Activated CD4-positive, CD25-positive, alpha-beta regulatory T cell treated with anti-CD3 and anti-CD28 coated beads, Interleukin-2, amount 50 U/mL, for 24 hours (primary cell): ENCODE measurements around the gene TDO2.
"Not testable (repeated sequence)": the region's sequence is repeated elsewhere in the genome, so short reads cannot be mapped to it uniquely, and the experiment has no call there.

Experiments used
- ATAC-seq, 2 donors: fragments of 150-1000 bp; cut with Tn5 transposase; one replicate each; pipeline ENCODE4 v1.10.0; 2021; ENCODE audit warnings: mild to moderate bottlenecking in 1 of 2, moderate library complexity in 1 of 2

TDO2 gene

DNA sequence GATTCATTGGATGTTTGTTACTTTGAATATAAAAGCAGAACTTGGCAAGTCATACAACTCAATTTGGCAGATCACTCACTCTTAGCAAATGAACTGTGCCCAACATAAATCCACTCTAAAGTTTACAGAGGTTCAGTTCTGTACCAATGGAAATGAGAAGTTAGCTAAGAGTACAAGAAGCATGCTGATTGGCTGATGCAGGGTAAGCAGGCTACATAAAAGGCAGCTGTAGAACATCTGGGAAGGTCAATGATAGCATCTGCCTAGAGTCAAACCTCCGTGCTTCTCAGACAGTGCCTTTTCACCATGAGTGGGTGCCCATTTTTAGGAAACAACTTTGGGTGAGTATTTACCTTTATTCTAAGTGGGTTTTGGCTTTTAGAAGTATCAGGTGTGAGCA lies at the start of gene TDO2:
Gene TDO2 (plus strand): TSS at position 244 of the 400 bp plus-strand sequence. CDS start 63 bp downstream, at position 307.
- no peak for ATAC-seq

DNA sequence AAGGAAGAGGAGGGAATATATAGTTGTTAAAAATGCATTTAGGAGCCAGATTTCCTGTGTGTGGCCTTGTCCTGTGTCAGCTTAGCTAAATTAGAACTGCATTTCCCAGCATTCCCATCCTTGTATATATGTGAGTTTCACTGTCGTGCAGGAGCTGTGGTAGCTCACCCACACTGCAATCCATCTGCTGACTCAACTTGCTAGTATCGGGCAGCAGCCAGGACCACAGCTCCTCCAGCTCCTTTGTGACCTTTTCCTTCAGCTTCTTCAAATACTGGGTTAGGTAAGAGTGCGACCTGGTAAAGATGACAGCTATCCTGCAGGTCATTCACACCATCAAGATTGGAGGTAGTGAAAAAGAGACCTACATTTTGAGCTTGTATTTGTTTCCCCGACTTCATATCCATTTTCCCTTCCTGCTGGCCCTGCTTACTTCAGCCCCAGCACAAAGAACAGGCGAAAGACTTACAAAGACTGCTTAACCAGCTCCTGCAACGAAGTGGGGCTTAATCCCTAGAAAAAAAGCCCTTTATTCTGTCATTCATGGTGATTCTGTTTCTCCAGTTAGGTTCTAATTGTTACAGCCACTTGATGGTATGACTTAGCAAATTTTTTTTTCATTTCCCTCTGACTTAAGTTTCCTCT lies 48.8 kb upstream of the TDO2 start:
- ATAC-seq: no peak

- ATAC-seq: no peak
Measured at GRCh38 chr4:155855897-155856296, 47.6 kb upstream of the TDO2 start.

DNA sequence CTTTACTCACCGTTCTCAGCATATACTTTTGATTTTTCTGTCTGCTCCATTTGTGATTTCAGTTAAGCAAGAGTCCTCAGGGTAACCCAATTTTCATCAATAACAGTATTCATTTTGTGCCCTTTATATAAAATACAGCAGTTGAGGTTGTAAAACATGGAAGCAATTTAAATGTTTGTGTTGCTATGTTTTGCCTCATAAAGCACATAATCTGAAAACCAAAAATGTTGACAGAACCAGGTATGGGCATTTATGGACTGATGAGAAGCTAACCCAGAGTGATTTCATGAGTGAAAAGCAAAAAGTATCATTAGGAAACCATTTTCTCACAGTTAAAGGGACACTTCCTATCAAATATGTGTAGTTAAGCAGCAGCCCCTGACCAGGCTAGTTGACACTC lies 37.3 kb upstream of the TDO2 start, which contains the start of gene ASIC5:
Gene ASIC5 (minus strand): TSS at position 101 of the 400 bp plus-strand sequence. CDS start 51 bp downstream, at position 50.
- no peak for ATAC-seq

DNA sequence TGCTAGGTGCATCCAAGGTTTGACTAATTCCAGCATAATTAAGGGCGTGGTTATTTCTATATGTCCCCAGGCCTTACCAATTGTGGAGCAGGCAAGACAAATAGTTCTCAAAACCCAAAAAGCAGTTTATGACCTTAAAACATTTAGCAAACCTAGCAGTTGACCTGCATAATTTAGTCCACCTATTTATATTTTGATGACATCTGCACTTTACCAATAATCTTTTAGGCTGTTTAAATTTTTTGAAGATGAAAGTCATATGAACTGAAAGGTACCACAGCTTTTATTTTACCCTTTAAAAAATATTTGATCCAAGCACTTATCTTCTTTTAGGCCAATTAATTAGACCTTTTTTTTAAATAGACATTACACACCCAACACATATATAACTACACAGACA lies 27.6 kb upstream of the TDO2 start:
- no peak for ATAC-seq

- ATAC-seq: no peak
Measured at GRCh38 chr4:155877971-155878370, 25.5 kb upstream of the TDO2 start.

GRCh38 chr4:155878611-155879010 lies 24.9 kb upstream of the TDO2 start:
- no peak for ATAC-seq

DNA sequence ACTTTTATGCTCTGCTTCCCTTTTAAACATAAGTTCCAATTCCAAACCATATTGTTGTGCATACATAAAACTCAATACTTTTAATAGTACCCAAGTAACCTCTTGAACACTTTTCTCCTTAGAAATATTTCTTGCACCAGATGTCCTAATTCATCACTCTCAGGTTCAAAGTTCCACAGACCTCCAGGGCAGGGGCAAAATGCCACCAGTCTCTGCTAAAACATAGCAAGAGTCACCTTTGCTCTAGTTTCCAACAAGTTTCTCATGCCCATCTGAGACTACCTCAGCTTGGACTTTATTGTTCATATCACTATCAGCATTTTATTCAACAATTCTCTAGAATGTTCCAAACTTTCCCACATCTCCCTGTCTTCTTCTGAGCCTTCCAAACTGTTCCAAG lies 23.7 kb upstream of the TDO2 start:
- no peak for ATAC-seq

GRCh38 chr4:155881555-155881954 lies 21.9 kb upstream of the TDO2 start:
- ATAC-seq: no peak

DNA sequence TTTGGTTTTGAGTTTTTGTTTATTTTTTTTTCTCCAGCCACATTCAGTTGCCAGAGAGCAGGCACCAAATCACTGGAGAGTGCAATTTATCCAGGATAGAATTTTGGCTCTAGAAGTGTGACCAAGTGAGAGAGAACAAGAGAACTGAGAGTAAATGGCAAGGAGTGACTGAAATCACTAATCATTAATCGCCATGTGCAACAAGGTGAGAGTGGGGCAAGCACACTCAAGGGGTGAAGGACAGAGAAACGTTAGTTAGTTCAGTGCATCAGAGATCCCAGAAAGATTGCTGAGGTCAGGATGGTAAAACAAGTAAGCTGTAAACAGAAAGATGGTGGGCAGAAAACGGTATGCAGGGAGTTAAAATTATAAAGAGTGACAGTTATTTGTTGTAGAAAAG lies 19.6 kb upstream of the TDO2 start:
- ATAC-seq: no peak

DNA sequence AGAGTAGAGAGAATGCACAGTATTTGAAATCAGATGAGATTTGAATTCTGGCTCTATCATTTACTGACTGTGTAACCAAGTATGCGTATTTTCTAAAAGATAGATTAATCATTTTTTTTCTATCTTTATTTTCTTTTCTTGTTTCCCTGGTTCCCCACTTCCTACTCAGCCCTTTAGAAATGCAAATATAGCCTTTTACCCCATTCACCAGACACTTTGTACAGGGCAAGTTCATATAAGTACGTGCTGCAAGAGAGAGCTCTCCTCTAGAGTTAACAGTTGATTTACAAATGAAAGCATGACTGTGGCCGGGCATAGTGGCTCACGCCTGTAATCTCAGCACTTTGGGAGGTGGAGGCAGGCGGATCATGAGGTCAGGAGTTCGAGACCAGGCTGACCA lies 17.8 kb upstream of the TDO2 start:
- ATAC-seq: no peak

- ATAC-seq: no peak
Measured at GRCh38 chr4:155887045-155887444, 16.5 kb upstream of the TDO2 start.

DNA sequence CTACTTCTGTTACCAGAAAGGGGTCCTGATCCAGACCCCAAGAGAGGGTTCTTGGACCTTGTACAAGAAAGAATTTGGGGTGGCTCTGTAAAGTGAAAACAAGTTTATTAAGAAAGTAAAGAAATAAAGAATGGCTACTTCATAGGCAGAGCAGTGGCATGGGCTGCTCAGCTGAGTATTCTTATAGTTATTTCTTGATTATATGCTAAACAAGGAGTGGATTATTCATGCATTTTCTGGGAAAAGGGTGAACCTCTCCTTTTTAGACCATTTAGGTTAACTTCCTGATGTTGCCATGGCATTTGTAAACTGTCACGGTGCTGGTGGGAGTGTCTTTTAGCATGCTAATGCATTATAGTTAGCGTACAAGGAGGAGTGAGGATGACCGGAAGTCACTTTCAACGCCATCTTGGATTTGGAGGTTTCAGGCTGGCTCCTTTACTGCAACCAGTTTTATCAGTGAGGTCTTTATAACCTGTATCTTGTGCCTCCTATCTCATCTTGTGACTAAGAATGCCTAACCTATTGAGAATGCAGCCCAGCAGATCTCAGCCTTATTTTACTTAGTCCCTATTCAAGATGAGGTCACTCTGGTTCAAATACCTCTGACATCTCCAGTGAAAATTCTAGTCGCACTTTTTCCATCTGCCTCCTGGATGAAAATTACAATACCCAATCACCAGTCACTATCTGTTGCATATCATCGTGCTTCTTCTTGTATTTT lies 15.5 kb upstream of the TDO2 start:
- ATAC-seq: no peak

DNA sequence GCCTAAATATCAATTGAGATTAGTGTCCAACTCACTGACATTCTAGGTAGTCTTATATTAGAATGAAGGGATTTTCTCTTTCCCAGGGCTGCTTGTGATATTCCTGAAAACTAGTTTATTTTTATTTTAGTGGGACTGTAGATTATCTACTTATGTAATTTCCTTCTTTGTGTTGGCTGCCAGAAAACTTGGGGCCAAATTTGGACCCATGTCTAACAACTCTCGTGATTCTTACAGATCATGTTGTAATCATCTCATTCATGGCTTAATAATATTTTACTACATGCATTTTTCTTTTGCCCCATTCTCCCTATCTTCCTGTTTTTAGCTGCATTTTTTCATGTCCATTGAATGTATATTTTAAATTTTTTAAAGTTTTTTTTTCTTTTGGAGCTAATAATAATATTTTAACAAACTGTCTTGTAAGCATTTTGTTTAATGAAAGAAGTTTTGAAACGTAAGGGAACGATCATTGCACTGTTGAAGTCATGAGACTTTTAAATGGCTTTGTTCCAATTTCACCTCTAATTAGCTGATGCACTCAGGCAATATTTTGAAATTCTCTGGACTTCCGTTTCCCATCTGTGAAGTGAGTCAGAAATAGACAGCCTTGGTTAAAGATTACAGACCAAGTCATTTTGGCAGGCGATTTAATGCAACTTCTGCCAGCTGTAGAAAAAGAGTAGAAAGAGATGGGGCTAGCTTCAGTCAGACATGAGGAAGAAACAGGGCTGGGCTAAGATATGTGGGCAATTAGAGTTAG lies 14.3 kb upstream of the TDO2 start:
- ATAC-seq: no peak

DNA sequence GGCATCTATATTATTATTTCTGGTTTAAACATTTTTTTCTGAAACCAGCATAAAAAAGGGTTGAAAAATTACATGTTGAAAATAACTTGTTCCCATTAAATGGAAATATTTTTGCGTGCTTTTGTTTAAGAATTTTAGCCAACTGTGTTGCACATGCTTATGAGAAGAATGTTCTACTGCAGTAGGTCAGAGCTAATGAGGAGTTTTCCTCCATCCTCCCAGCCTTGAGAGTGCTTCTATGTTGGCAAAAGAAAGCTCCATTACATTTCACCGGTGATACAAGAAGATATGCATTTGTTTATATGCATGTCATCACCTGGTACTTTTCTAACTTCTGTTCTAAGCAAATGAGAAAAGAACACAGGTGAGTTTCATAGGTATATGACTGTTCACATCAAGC lies 13.6 kb upstream of the TDO2 start:
- no peak for ATAC-seq

DNA sequence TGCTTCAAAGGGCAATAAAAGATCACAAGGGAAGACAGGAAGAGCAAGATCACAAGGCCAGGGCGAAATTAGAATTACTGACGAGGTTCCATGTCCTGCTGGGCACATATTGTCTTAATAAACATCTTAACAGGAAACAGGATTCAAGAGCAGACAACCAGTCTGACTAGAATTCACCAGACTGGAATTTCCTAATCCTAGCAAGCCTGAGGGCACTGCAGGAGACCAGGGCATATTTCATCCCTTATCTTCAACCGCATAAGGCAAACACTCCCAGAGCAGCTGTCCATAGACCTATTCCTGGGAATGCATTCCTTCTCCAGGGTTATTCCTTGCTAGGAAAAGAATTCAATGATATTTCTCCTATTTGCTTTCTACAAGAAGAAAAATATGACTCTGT lies 12.4 kb upstream of the TDO2 start:
- ATAC-seq: no peak

DNA sequence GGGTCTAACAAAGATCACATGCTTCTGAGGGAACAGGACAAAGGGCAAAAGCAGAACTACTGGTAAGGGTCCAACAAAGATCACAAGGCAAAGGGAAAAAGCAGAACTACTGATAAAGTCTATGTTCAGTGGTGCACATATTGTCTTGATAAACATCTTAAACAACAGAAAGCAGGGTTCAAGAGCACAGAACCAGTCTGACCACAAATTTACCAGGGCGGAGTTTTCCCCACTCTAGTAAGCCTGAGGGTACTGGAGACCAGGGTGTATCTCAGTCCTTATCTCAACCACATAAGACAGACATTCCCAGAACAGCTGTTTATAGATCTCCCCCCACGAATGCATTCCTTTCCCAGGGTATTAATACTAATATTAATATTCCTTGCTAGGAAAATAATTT lies 5.1 kb upstream of the TDO2 start:
- ATAC-seq: not testable (repeated sequence)

DNA sequence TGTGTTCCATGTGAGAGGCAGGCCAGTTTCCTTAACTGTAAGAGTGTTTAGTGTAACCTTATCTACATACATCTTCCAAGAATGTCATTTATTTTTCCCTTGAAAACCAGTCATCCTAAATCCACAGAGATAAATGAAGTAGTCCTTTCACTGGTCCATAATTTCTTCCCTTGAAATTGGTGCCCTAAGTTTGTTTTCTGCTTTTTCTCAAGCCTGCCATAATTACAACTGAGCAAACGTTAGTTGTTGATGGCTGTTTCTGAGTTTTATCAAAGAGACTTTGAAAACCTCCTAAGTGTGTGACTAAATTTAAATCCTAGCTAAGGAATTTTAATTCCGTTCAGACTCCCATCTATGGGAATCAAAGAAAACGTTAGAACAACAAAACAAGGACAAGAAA lies 3.6 kb upstream of the TDO2 start:
- no peak for ATAC-seq

DNA sequence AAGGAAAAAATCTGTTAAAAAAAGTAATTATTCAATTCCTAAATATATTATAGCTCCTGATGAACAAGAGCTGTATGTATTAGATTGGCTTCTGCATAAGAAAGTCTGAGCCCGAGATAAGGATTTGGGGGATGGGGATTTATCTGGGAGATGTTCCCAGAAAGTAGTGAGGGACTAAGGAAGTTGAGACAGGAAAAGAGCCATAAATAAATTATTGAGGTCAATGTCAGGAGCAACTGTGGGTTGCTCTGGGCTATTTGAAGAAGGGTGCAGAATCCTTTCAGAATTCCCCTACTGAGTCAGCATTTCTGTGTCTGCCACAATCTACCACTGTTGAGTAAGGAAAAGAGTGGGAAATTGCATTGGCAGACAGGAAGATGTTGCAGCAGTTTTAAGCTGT lies 3.1 kb upstream of the TDO2 start:
- ATAC-seq: no peak

- ATAC-seq: no peak
Measured at GRCh38 chr4:155901013-155901412, 2.5 kb upstream of the TDO2 start.

- ATAC-seq: no peak
Measured at GRCh38 chr4:155904331-155904730, 835 bp downstream of the TDO2 start.

DNA sequence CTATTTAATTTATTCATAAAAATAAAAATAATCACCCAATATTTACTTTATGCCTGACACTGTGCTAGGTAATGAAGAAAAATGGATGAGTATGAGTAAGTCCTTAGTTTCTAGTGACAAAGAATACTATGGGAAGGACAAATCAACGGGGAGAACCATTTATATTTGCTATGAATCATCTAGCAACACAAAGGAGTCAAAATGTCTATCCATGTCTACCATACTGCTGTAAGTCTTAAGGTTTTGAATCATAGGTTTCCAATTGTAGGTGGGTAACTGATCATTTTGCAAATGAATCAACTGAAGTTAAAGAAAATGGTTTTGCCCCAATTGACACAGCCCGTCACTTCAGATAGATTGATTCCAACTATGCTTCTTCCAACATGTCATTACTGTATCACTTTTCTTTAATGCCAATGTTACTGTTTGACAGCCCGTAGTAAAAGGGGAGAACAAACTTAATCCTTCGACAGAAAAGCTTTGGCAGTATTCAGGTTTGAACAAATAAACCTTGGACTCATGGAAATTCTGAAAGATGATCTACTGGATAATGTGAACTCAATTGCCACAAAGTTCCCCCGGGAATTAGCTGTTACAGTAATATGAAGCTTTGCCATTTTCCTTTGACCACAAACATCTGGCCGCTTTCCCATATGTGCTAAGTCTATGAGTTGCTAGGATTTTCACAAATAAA lies 3.2 kb downstream of the TDO2 start:
- ATAC-seq: no peak

DNA sequence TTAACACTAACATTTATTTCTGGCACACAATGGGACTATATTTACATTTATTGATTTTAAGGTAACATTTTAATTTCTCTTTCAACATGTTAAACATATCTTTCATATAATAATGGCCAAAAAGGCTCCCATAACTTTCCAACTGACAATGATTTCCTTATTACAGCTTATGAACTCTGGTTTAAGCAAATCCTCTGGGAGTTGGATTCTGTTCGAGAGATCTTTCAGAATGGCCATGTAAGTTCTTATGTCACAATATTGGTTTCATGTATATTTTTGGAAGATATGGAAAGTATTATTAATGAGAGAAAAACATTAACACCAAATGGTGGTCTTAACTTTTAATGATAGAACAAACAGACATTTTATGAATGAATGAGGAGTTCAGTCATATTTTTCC lies 4.1 kb downstream of the TDO2 start:
- ATAC-seq: no peak
